H1 (cell line): ENCODE measurements around the gene KATNBL1. TPM values are rescaled to one million over a fixed set of nuclear protein-coding genes. Genes with fewer than 3 reads are reported as not detected.

ENCODE experiments used
- ASH2L ChIP-seq: fragments of 200-600, 300-600 bp; sonication (generic); IDR thresholded peaks from one replicate; pipeline ENCODE4 v1.7.1; 2017; ENCODE audit warnings: low read length
- ATF3 ChIP-seq: IDR thresholded peaks from 2 replicates; pipeline ENCODE4 v1.6.1; 2011; ENCODE audit warnings: low read depth, mild to moderate bottlenecking, low read length; ENCODE audit not compliant: insufficient read depth
- CHD2 ChIP-seq: IDR thresholded peaks from 2 replicates; pipeline ENCODE4 v1.6.1; 2012; ENCODE audit warnings: low read length, improper control_type of control experiment
- CREB1 ChIP-seq: IDR thresholded peaks from 2 replicates; pipeline ENCODE4 v1.6.1; 2012; ENCODE audit warnings: inconsistent platforms
- CTBP2 ChIP-seq: IDR thresholded peaks from 2 replicates; pipeline ENCODE4 v1.7.0; 2011; ENCODE audit warnings: borderline replicate concordance, mild to moderate bottlenecking, moderate library complexity, mixed read lengths, low read length; ENCODE audit not compliant: insufficient read depth, insufficient read length
- EGR1 ChIP-seq: IDR thresholded peaks from 2 replicates; pipeline ENCODE4 v1.6.1; 2011; ENCODE audit warnings: low read depth, low read length, borderline replicate concordance
- KDM4A ChIP-seq: IDR thresholded peaks from one replicate; pipeline ENCODE4 v1.7.1; 2012; ENCODE audit warnings: low read depth, mild to moderate bottlenecking, moderate library complexity, low read length, inconsistent platforms; ENCODE audit not compliant: severe bottlenecking
- KDM5A ChIP-seq: fragments of 200-600 bp; IDR thresholded peaks from 2 replicates; pipeline ENCODE4 v1.7.1; 2012; ENCODE audit warnings: mild to moderate bottlenecking, low read length, inconsistent platforms, mixed read lengths
- PHF8 ChIP-seq: fragments of 200-600 bp; sonication (generic); conservative IDR thresholded peaks from 2 replicates; pipeline ENCODE4 v1.7.1; 2012; ENCODE audit warnings: low read depth, mild to moderate bottlenecking, inconsistent platforms, low read length, moderate library complexity
- POLR2A ChIP-seq, 2 experiments: IDR thresholded peaks; 1 replicate in 1 of 2; 2 replicates in 1 of 2; pipeline ENCODE4 v1.6.1; 2011; ENCODE audit warnings: low read depth in 2 of 2, low read length in 2 of 2, mild to moderate bottlenecking in 2 of 2; ENCODE audit errors: control extremely low read depth in 1 of 2
- POLR2AphosphoS5 ChIP-seq: IDR thresholded peaks from 2 replicates; pipeline ENCODE4 v1.6.1; 2011; ENCODE audit warnings: low read depth, low read length
- RAD21 ChIP-seq, 2 experiments: IDR thresholded peaks in 1 of 2; conservative IDR thresholded peaks in 1 of 2; 2 replicates each; pipeline ENCODE4 v1.6.1; 2011; ENCODE audit warnings: low read depth in 2 of 2, low read length in 2 of 2, improper control_type of control experiment in 1 of 2, inconsistent platforms in 1 of 2, mild to moderate bottlenecking in 1 of 2, moderate library complexity in 1 of 2
- RBBP5 ChIP-seq: IDR thresholded peaks from 2 replicates; pipeline ENCODE4 v1.7.1; 2012; ENCODE audit warnings: low read depth, mild to moderate bottlenecking, inconsistent platforms, low read length, moderate library complexity, borderline replicate concordance
- RXRA ChIP-seq: IDR thresholded peaks from 2 replicates; pipeline ENCODE4 v1.6.1; 2011; ENCODE audit warnings: low read depth, mild to moderate bottlenecking, low read length, moderate library complexity; ENCODE audit not compliant: insufficient read depth
- SIN3A ChIP-seq, 2 experiments: IDR thresholded peaks in 1 of 2; conservative IDR thresholded peaks in 1 of 2; 2 replicates each; pipeline ENCODE4 v1.6.1; 2011 to 2012; ENCODE audit warnings: low read length in 2 of 2, improper control_type of control experiment in 1 of 2, low read depth in 1 of 2, mild to moderate bottlenecking in 1 of 2
- SP4 ChIP-seq: IDR thresholded peaks from 2 replicates; pipeline ENCODE4 v1.6.1; 2012; ENCODE audit warnings: low read length, inconsistent platforms
- TAF7 ChIP-seq: optimal IDR thresholded peaks from 2 replicates; pipeline ENCODE3; 2011; ENCODE audit warnings: low read depth, mild to moderate bottlenecking, inconsistent platforms, low read length, moderate library complexity, borderline replicate concordance
- TBP ChIP-seq: IDR thresholded peaks from 2 replicates; pipeline ENCODE4 v1.6.1; 2011; ENCODE audit warnings: low read depth, low read length, improper control_type of control experiment
- YY1 ChIP-seq: IDR thresholded peaks from 2 replicates; pipeline ENCODE4 v1.6.1; 2011; ENCODE audit warnings: low read depth, mild to moderate bottlenecking, low read length
- polyA plus RNA-seq, 7 experiments: library from polyadenylated mRNA; depleted of rRNA in 3 of 7; stranded (reverse) in 5 of 7; unstranded in 2 of 7; fragments of >200 nt in 5 of 7; fragments of 200-250 nt in 2 of 7; gene quantifications; 1 replicate in 5 of 7; 2 replicates in 1 of 7; 4 replicates in 1 of 7; pipeline versions ENCODE4 v1.2.1 to v1.2.3, GENCODE V29; 2011 to 2013; ENCODE audit warnings: missing spikeins in 2 of 7, mixed read lengths in 2 of 7
- total RNA-seq: library from RNA; stranded (reverse); fragmentation: NEBNext Ultra II Directional; extraction: Animal tissue kit (Norgen Biotek cat#: 25700); gene quantifications from 2 replicates; pipeline ENCODE4 v1.2.1, GENCODE V29; 2021
- TF ChIP-seq, protein P1 (sequence below): IDR thresholded peaks from 2 replicates; pipeline ENCODE4 v1.6.1; 2012; ENCODE audit warnings: inconsistent platforms
- TF ChIP-seq, protein P2 (sequence below): IDR thresholded peaks from 2 replicates; pipeline ENCODE4 v1.6.1; 2012; ENCODE audit warnings: low read length, inconsistent platforms

The KATNBL1 gene
- total and polyA plus RNA-seq, 2 of the 8 experiments (the other 6 are each of a cell fraction or from before 2014, with no cell fraction given): 14.2 to 51.4 TPM

DNA sequence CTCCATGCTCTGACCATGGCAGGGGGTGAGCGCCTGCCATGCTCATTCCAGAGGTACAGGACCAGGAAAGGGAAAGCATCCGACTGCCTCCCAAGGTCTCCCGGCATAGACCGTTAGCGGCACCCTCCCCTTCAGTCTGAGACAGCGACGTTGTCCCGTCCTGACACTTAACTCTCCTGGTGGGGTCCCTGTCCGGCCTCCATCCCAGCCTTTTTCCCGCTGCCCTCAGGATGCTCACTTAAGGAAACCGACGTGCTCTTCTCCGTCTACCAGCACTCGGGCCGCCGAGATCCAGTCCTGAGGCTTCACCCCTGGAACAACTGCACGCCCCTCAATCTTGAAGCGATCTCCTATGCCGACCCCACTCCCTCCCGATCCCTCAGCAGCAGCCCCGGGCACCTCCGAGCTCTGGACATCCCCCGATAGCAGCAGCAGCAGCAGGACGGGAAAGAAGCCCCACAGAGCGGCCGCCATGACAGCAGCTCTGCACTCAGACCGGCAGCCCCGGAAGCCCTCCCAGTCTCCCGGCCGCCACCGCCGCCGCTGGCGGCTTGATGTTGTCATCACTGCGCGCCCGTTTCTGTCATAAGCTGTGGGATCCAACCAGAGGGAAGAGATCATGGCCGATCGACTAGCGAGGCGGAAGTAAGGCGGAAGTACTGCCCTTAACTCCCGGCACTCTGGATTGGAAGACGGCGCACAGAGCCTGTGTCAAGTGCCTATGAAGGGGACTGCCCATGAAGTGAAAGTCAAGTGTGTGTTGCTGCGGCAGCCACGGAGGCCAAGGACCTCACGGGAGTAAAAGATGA, 108.3 kb downstream of the KATNBL1 start, which contains the start of the genes EMC7 and PGBD4 (continued):
- TF ChIP-seq, protein P1, sequence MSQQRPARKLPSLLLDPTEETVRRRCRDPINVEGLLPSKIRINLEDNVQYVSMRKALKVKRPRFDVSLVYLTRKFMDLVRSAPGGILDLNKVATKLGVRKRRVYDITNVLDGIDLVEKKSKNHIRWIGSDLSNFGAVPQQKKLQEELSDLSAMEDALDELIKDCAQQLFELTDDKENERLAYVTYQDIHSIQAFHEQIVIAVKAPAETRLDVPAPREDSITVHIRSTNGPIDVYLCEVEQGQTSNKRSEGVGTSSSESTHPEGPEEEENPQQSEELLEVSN: 0 out of 2 replicates have a peak, but pooled peaks have one; percentile 36
- TF ChIP-seq RXRA (no peak), KDM5A (peak; percentile 79), RAD21 (IDR thresholded peaks at IDR 0.05 in 1 of 2, conservative IDR thresholded peaks at IDR 0.05 in 1 of 2; ENCODE audit: low read depth in 2 of 2, low read length in 2 of 2) (no peak; a peak in 1 of 4 replicates), ASH2L (peak; percentile 80), CHD2 (peak; percentile 56; the same call in 1 of the 2 replicates), RBBP5 (peak; percentile 75; the same call in 1 of the 2 replicates), YY1 (peak; percentile 100), POLR2A (IDR thresholded peaks at IDR 0.05; ENCODE audit: control extremely low read depth in 1 of 2, low read depth in 2 of 2, low read length in 2 of 2) (peak; percentile 36 to 90), TAF7 (peak; percentile 74), EGR1 (peak; percentile 92), TBP (peak; percentile 85), SIN3A (conservative IDR thresholded peaks at IDR 0.05 in 1 of 2, IDR thresholded peaks at IDR 0.05 in 1 of 2; ENCODE audit: low read depth in 1 of 2, low read length in 2 of 2) (peak; percentile 98 to 100), CREB1 (peak; percentile 99), CTBP2 (no peak), POLR2AphosphoS5 (peak; percentile 51; the same call in 1 of the 2 replicates), KDM4A (peak; percentile 86), ATF3 (peak; percentile 91), SP4 (no peak), PHF8 (peak; percentile 97)
- TF ChIP-seq, protein P2, sequence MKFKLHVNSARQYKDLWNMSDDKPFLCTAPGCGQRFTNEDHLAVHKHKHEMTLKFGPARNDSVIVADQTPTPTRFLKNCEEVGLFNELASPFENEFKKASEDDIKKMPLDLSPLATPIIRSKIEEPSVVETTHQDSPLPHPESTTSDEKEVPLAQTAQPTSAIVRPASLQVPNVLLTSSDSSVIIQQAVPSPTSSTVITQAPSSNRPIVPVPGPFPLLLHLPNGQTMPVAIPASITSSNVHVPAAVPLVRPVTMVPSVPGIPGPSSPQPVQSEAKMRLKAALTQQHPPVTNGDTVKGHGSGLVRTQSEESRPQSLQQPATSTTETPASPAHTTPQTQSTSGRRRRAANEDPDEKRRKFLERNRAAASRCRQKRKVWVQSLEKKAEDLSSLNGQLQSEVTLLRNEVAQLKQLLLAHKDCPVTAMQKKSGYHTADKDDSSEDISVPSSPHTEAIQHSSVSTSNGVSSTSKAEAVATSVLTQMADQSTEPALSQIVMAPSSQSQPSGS: no peak; the same call in 1 of the 2 replicates
